ENCODE measurements around the gene TCF12. TPM values are rescaled to one million over a fixed set of nuclear protein-coding genes. Genes with fewer than 3 reads are reported as not detected.

The TCF12 gene
- total and polyA plus RNA-seq, 2 donors (not counting 3 experiments of a cell fraction or from before 2014, with no cell fraction given) = 72.1 to 133 TPM

DNA sequence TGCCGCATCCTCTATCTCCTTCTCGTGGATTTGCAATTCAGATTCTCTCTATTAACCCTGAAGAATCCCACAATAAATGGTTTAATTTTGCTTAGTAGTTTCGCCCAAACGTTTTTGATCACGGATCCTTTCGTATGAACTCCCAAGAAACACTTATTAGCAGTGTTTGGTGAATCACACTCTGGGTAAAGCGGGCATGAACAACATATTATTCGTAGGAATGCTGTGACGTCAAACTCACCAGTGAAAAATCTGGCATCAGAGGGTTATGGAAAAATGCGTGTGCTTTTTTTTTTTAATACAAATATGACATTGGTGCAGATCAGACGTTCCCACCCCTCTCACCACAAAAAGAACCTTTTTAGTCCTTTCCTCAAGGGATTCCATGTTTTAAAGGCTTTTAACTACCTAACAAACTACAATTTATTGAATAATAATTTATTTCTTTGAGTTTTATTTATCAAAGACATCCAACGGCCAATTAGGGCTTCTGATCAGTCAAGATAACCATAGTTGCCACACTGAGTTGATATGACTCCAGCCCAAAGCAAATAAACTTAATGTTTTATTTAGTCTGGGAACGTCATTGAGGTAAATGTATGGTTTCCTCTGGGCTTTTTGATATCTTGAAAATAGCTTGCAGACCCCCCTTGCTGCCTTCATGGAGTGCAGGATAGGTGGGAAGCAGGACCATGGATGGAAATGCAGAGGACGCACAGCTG lies 412.3 kb downstream of the TCF12 start:
- no peaks in the 10 kb centered on the region for H3K9me1 ChIP-seq (replicated peaks; ENCODE audit: control insufficient read depth, extremely low read depth, insufficient read depth, low read length)
- no peak overlapping the region for H3K27ac ChIP-seq (ENCODE audit: insufficient read depth, low read depth, low read length)
- no peak overlapping the region for H3K4me3 ChIP-seq (replicated peaks in 1 of 3; ENCODE audit: insufficient read depth in 1 of 3, low read depth in 1 of 3, low read length in 3 of 3)
- DNase-seq (ENCODE audit: low read depth, low spot score) = no peak
- H3K9me3 ChIP-seq (replicated peaks; ENCODE audit: control insufficient read depth, insufficient read depth, low read length) = no peaks in the 10 kb centered on the region
- ChIA-PET CTCF (no interaction called here), POLR2A (no interaction called here)
- no peak for TF ChIP-seq MAX (IDR thresholded peaks at IDR 0.05; ENCODE audit: insufficient read depth, insufficient read length)
- no peak for TF ChIP-seq POLR2A (IDR thresholded peaks at IDR 0.05; ENCODE audit: low read depth, low read length)
- no peak for TF ChIP-seq FOS (IDR thresholded peaks at IDR 0.05; ENCODE audit: borderline replicate concordance, insufficient read depth, low read length)
- no peak for TF ChIP-seq EZH2 (IDR thresholded peaks at IDR 0.05; ENCODE audit: borderline replicate concordance, low read depth, low read length, severe bottlenecking)
- no peak for TF ChIP-seq GATA2 (IDR thresholded peaks at IDR 0.05; ENCODE audit: insufficient read depth, insufficient read length, low read depth, low read length)
- TF ChIP-seq, protein P1, sequence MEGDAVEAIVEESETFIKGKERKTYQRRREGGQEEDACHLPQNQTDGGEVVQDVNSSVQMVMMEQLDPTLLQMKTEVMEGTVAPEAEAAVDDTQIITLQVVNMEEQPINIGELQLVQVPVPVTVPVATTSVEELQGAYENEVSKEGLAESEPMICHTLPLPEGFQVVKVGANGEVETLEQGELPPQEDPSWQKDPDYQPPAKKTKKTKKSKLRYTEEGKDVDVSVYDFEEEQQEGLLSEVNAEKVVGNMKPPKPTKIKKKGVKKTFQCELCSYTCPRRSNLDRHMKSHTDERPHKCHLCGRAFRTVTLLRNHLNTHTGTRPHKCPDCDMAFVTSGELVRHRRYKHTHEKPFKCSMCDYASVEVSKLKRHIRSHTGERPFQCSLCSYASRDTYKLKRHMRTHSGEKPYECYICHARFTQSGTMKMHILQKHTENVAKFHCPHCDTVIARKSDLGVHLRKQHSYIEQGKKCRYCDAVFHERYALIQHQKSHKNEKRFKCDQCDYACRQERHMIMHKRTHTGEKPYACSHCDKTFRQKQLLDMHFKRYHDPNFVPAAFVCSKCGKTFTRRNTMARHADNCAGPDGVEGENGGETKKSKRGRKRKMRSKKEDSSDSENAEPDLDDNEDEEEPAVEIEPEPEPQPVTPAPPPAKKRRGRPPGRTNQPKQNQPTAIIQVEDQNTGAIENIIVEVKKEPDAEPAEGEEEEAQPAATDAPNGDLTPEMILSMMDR (IDR thresholded peaks at IDR 0.05; ENCODE audit: extremely low read depth in 1 of 2, insufficient read depth in 1 of 2, low read depth in 1 of 2, low read length in 2 of 2) = no peak
- no peak for TF ChIP-seq POLR2AphosphoS5 (IDR thresholded peaks at IDR 0.05; ENCODE audit: insufficient read depth, low read depth, low read length)
- H3K36me3 ChIP-seq (ENCODE audit: control insufficient read depth in 2 of 2, extremely low read depth in 1 of 2, insufficient read depth in 2 of 2, low read length in 2 of 2) = no peaks in the 10 kb centered on the region
- no peak overlapping the region for H3K9ac ChIP-seq (replicated peaks; ENCODE audit: extremely low read depth, insufficient read depth, low read length)
- H3K27me3 ChIP-seq (ENCODE audit: control insufficient read depth in 2 of 2, insufficient read depth in 2 of 2, low read length in 2 of 2) = no peaks in the 10 kb centered on the region
- intact Hi-C loops (cut with micrococcal nuclease) = loop anchor here (10.0 kb wide), 1 partner anchor 516 kb away; no protein-coding TSS in a partner anchor
- H4K20me1 ChIP-seq (replicated peaks; ENCODE audit: control insufficient read depth, extremely low read depth, insufficient read depth, low read length) = no peaks in the 10 kb centered on the region
- dilution Hi-C loops (cut with MboI; ENCODE audit: extremely low pct_ligation_motif_present, low sequenced_read_pairs) = loop anchor here (25.0 kb wide), 1 partner anchor 207 kb away; no protein-coding TSS in a partner anchor
- no peaks in the 10 kb centered on the region for H3K79me2 ChIP-seq (ENCODE audit: control insufficient read depth, insufficient read depth, low read length)
- H3K4me2 ChIP-seq (ENCODE audit: insufficient read depth, low read length) = no peak overlapping the region
- no peak overlapping the region for H2AFZ ChIP-seq (ENCODE audit: low read depth, low read length)
- H3K4me1 ChIP-seq (ENCODE audit: control insufficient read depth, extremely low read depth, insufficient read depth, low read length) = peaks cover 25% of the 10 kb centered on the region
- BruUV-seq (replicated peaks) = no TSS peak
- no peak for FAIRE-seq
